ENCODE measurements around the gene ADM2.

Gene ADM2

GRCh38 chr22:50467773-50468440 is 13.4 kb upstream of the ADM2 start:
- H3K4me2 ChIP-seq (ENCODE audit: low read length, poor library complexity, severe bottlenecking), result no peak overlapping the region

DNA sequence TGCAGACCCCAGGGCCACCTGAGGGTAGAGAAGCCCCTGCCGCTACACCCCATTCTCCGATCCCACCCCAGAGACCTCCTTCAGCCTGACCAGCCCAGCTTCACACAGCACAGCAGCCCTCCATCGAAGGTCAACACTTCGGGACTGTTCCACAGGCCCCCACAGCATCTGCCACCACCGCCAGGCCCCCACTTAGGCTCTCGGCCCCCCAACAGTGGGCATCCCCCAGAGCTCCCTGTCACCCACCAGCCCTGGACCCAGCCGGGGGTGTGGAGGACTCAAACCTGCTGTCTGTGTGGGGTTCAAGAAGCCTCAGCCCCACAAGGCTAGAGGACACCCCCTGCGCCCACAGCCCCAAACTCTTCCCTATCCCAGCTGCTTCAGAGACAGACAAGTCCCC is 12.7 kb upstream of the ADM2 start:
- no peak overlapping the region for H3K4me2 ChIP-seq (ENCODE audit: low read length, poor library complexity, severe bottlenecking)
- H4K8ac ChIP-seq (ENCODE audit: low read length), result no peak overlapping the region
- H3K27me3 ChIP-seq (ENCODE audit: control insufficient read depth in 1 of 2, insufficient read depth in 1 of 2, low read length in 2 of 2), result no peaks in the 10 kb centered on the region
- H3K9me3 ChIP-seq (ENCODE audit: control insufficient read depth, low read length), result no peaks in the 10 kb centered on the region
- H3K14ac ChIP-seq (ENCODE audit: low read length in 2 of 2), result no peak overlapping the region
- H3K79me1 ChIP-seq (replicated peaks; ENCODE audit: low read length, poor library complexity, severe bottlenecking), result peaks cover 34% of the 10 kb centered on the region
- no peak overlapping the region for H2BK5ac ChIP-seq (ENCODE audit: low read depth, low read length, poor library complexity, severe bottlenecking)
- peaks cover 57% of the 10 kb centered on the region for H3K4me1 ChIP-seq (ENCODE audit: control insufficient read depth, insufficient read depth, low read depth, low read length)
- H4K91ac ChIP-seq (ENCODE audit: low read length), result no peak overlapping the region
- DNase-seq, result no peak
- no peak overlapping the region for H3K4me3 ChIP-seq (ENCODE audit: insufficient read depth in 1 of 2, low read depth in 1 of 2, low read length in 2 of 2)
- no peak overlapping the region for H3K27ac ChIP-seq (ENCODE audit: low read length, poor library complexity, severe bottlenecking)
- 95% methylated on average over 8 of the region's 8 CpGs for WGBS
- H3K18ac ChIP-seq (ENCODE audit: low read depth in 1 of 2, low read length in 2 of 2), result no peak overlapping the region
- H3K36me3 ChIP-seq (ENCODE audit: control insufficient read depth in 1 of 2, insufficient read depth in 2 of 2, low read depth in 1 of 2, low read length in 2 of 2), result peaks cover 37 to 71% of the 10 kb centered on the region in 2 experiments
- no peak overlapping the region for H2AFZ ChIP-seq (ENCODE audit: low read depth, low read length)
- no peak overlapping the region for H2BK12ac ChIP-seq (ENCODE audit: low read length in 2 of 2)
- H3K9ac ChIP-seq (ENCODE audit: low read length), result no peak overlapping the region
- H3K4ac ChIP-seq (ENCODE audit: low read depth in 1 of 2, low read length in 2 of 2), result no peak overlapping the region
- H2BK15ac ChIP-seq (ENCODE audit: low read depth, poor library complexity, severe bottlenecking), result no peak overlapping the region
- H2AK5ac ChIP-seq (ENCODE audit: low read length, severe bottlenecking), result no peak overlapping the region
- no peak overlapping the region for H3K23ac ChIP-seq (ENCODE audit: low read length in 2 of 2)
- H2BK120ac ChIP-seq (ENCODE audit: low read depth, low read length), result no peak overlapping the region

More at GRCh38 chr22:50467773-50468440, 13.4 kb upstream of the ADM2 start:
- no peak overlapping the region for H2BK5ac ChIP-seq (ENCODE audit: low read depth, low read length, poor library complexity, severe bottlenecking)
- H2AK5ac ChIP-seq (ENCODE audit: low read length, severe bottlenecking), result no peak overlapping the region
- no peak overlapping the region for H2BK120ac ChIP-seq (ENCODE audit: low read depth, low read length)
- peaks cover 38% of the 10 kb centered on the region for H3K79me1 ChIP-seq (replicated peaks; ENCODE audit: low read length, poor library complexity, severe bottlenecking)
- no peak overlapping the region for H3K4ac ChIP-seq (ENCODE audit: low read depth in 1 of 2, low read length in 2 of 2)
- H3K9ac ChIP-seq (ENCODE audit: low read length), result no peak overlapping the region
- H3K36me3 ChIP-seq (ENCODE audit: control insufficient read depth in 1 of 2, insufficient read depth in 2 of 2, low read depth in 1 of 2, low read length in 2 of 2), result peaks cover 45 to 74% of the 10 kb centered on the region in 2 experiments
- no peaks in the 10 kb centered on the region for H3K27me3 ChIP-seq (ENCODE audit: control insufficient read depth in 1 of 2, insufficient read depth in 1 of 2, low read length in 2 of 2)
- H4K91ac ChIP-seq (ENCODE audit: low read length), result no peak overlapping the region
- H3K14ac ChIP-seq (ENCODE audit: low read length in 2 of 2), result no peak overlapping the region
- H2AFZ ChIP-seq (ENCODE audit: low read depth, low read length), result no peak overlapping the region
- no peaks in the 10 kb centered on the region for H3K9me3 ChIP-seq (ENCODE audit: control insufficient read depth, low read length)
- no peak overlapping the region for H4K8ac ChIP-seq (ENCODE audit: low read length)
- H3K27ac ChIP-seq (ENCODE audit: low read length, poor library complexity, severe bottlenecking), result no peak overlapping the region
- no peak overlapping the region for H2BK15ac ChIP-seq (ENCODE audit: low read depth, poor library complexity, severe bottlenecking)
- DNase-seq, result no peak
- H3K18ac ChIP-seq (ENCODE audit: low read depth in 1 of 2, low read length in 2 of 2), result no peak overlapping the region
- H3K4me3 ChIP-seq (ENCODE audit: insufficient read depth in 1 of 2, low read depth in 1 of 2, low read length in 2 of 2), result no peak overlapping the region
- H3K23ac ChIP-seq (ENCODE audit: low read length in 2 of 2), result no peak overlapping the region
- H2BK12ac ChIP-seq (ENCODE audit: low read length in 2 of 2), result no peak overlapping the region
- 97% methylated on average over 22 of the region's 22 CpGs for WGBS
- H3K4me1 ChIP-seq (ENCODE audit: control insufficient read depth, insufficient read depth, low read depth, low read length), result peaks cover 50% of the 10 kb centered on the region

- no peak overlapping the region for H2AFZ ChIP-seq (ENCODE audit: low read depth, low read length)
- H3K14ac ChIP-seq (ENCODE audit: low read length in 2 of 2), result no peak overlapping the region
- no peak overlapping the region for H4K91ac ChIP-seq (ENCODE audit: low read length)
- peak overlapping the region; percentile 7 for H4K8ac ChIP-seq (ENCODE audit: low read length)
- H3K36me3 ChIP-seq (ENCODE audit: control insufficient read depth in 1 of 2, insufficient read depth in 2 of 2, low read depth in 1 of 2, low read length in 2 of 2), result peaks cover 27 to 61% of the 10 kb centered on the region in 2 experiments
- no peak overlapping the region for H2BK12ac ChIP-seq (ENCODE audit: low read length in 2 of 2)
- H3K27me3 ChIP-seq (ENCODE audit: control insufficient read depth in 1 of 2, insufficient read depth in 1 of 2, low read length in 2 of 2), result no peaks in the 10 kb centered on the region
- H3K9me3 ChIP-seq (ENCODE audit: control insufficient read depth, low read length), result no peaks in the 10 kb centered on the region
- H3K18ac ChIP-seq (ENCODE audit: low read depth in 1 of 2, low read length in 2 of 2), result no peak overlapping the region
- no peak overlapping the region for H3K27ac ChIP-seq (ENCODE audit: low read length, poor library complexity, severe bottlenecking)
- H3K79me1 ChIP-seq (replicated peaks; ENCODE audit: low read length, poor library complexity, severe bottlenecking), result peaks cover 29% of the 10 kb centered on the region
- peak; percentile 29 for DNase-seq
- WGBS, result 54% methylated on average over 21 of the region's 25 CpGs
- H2BK5ac ChIP-seq (ENCODE audit: low read depth, low read length, poor library complexity, severe bottlenecking), result no peak overlapping the region
- no peak overlapping the region for H3K4me3 ChIP-seq (ENCODE audit: insufficient read depth in 1 of 2, low read depth in 1 of 2, low read length in 2 of 2)
- H3K4me1 ChIP-seq (ENCODE audit: control insufficient read depth, insufficient read depth, low read depth, low read length), result peaks cover 60% of the 10 kb centered on the region
- no peak overlapping the region for H3K4ac ChIP-seq (ENCODE audit: low read depth in 1 of 2, low read length in 2 of 2)
- no peak overlapping the region for H2BK15ac ChIP-seq (ENCODE audit: low read depth, poor library complexity, severe bottlenecking)
- H2BK120ac ChIP-seq (ENCODE audit: low read depth, low read length), result no peak overlapping the region
- no peak overlapping the region for H3K9ac ChIP-seq (ENCODE audit: low read length)
- H3K4me2 ChIP-seq (ENCODE audit: low read length, poor library complexity, severe bottlenecking), result no peak overlapping the region
- H3K23ac ChIP-seq (ENCODE audit: low read length in 2 of 2), result no peak overlapping the region
- H2AK5ac ChIP-seq (ENCODE audit: low read length, severe bottlenecking), result no peak overlapping the region
Observed at GRCh38 chr22:50469377-50470305, 11.7 kb upstream of the ADM2 start.

GRCh38 chr22:50470491-50470890 is 10.9 kb upstream of the ADM2 start:
- Histone ChIP-seq H3K9me3 (ENCODE audit: control insufficient read depth, low read length) (no peaks in the 10 kb centered on the region), H3K79me1 (replicated peaks; ENCODE audit: low read length, poor library complexity, severe bottlenecking) (peaks cover 26% of the 10 kb centered on the region), H3K4ac (ENCODE audit: low read depth in 1 of 2, low read length in 2 of 2) (no peak overlapping the region), H4K91ac (ENCODE audit: low read length) (peak overlapping the region; percentile 9), H2AK5ac (ENCODE audit: low read length, severe bottlenecking) (no peak overlapping the region), H2BK15ac (ENCODE audit: low read depth, poor library complexity, severe bottlenecking) (no peak overlapping the region), H3K36me3 (ENCODE audit: control insufficient read depth in 1 of 2, insufficient read depth in 2 of 2, low read depth in 1 of 2, low read length in 2 of 2) (peaks cover 19 to 52% of the 10 kb centered on the region in 2 experiments), H3K27ac (ENCODE audit: low read length, poor library complexity, severe bottlenecking) (no peak overlapping the region), H3K4me1 (ENCODE audit: control insufficient read depth, insufficient read depth, low read depth, low read length) (peaks cover 65% of the 10 kb centered on the region), H3K23ac (ENCODE audit: low read length in 2 of 2) (no peak overlapping the region), H3K18ac (ENCODE audit: low read depth in 1 of 2, low read length in 2 of 2) (no peak overlapping the region), H2AFZ (ENCODE audit: low read depth, low read length) (no peak overlapping the region), H3K4me3 (ENCODE audit: insufficient read depth in 1 of 2, low read depth in 1 of 2, low read length in 2 of 2) (no peak overlapping the region), H3K27me3 (ENCODE audit: control insufficient read depth in 1 of 2, insufficient read depth in 1 of 2, low read length in 2 of 2) (no peaks in the 10 kb centered on the region), H3K9ac (ENCODE audit: low read length) (no peak overlapping the region), H2BK120ac (ENCODE audit: low read depth, low read length) (no peak overlapping the region), H4K8ac (ENCODE audit: low read length) (no peak overlapping the region), H2BK5ac (ENCODE audit: low read depth, low read length, poor library complexity, severe bottlenecking) (no peak overlapping the region), H3K4me2 (ENCODE audit: low read length, poor library complexity, severe bottlenecking) (no peak overlapping the region), H3K14ac (ENCODE audit: low read length in 2 of 2) (no peak overlapping the region), H2BK12ac (ENCODE audit: low read length in 2 of 2) (no peak overlapping the region)
- 92% methylated on average over 6 of the region's 6 CpGs for WGBS
- no peak for DNase-seq

Data from mesenchymal stem cell (in vitro differentiated cells and primary cell).